Stimulated activated CD8-positive, alpha-beta memory T cell treated with anti-CD3 and anti-CD28 coated beads, Interleukin-2, amount 100 ng/mL, for 1 hour (primary cell): ENCODE results near the gene EGFL8.
"Not testable (repeated sequence)": the region's sequence is repeated elsewhere in the genome, so short reads cannot be mapped to it uniquely, and the experiment has no call there.

ENCODE experiments used
- DNase-seq, 2 donors: peaks; one replicate each; pipeline ENCODE4 v3.0.0-alpha.2; 2020; ENCODE audit warnings: low read depth in 2 of 2

Gene EGFL8

GRCh38 chr6:32183483-32184083 is 19.2 kb downstream of the EGFL8 start:
- DNase-seq: no peak

- no peak for DNase-seq
Measured at GRCh38 chr6:32184084-32184640, 19.8 kb downstream of the EGFL8 start, which contains the start of gene AGER. Gene AGER (minus strand): TSS chr6:32184253. CDS start chr6:32184222, 31 bp downstream.

- peak in 1 of 2 donors; percentile 37 for DNase-seq
Measured at GRCh38 chr6:32185681-32186131, 21.3 kb downstream of the EGFL8 start.

- DNase-seq: not testable (repeated sequence)
Measured at GRCh38 chr6:32186151-32186840, 21.9 kb downstream of the EGFL8 start.

GRCh38 chr6:32187009-32187709 is 22.8 kb downstream of the EGFL8 start:
- DNase-seq: no peak

- DNase-seq: not testable (repeated sequence)
Measured at GRCh38 chr6:32187725-32188380, 23.5 kb downstream of the EGFL8 start.

- DNase-seq: no peak
Measured at GRCh38 chr6:32188381-32189068, 24.1 kb downstream of the EGFL8 start.

- no peak for DNase-seq
Measured at GRCh38 chr6:32189069-32189741, 24.8 kb downstream of the EGFL8 start.

- no peak for DNase-seq
Measured at GRCh38 chr6:32189742-32190053, 25.3 kb downstream of the EGFL8 start.

- peak; percentile 54 to 80 for DNase-seq
Measured at GRCh38 chr6:32190054-32190851, 25.9 kb downstream of the EGFL8 start, which contains the start of gene PBX2. Gene PBX2 (minus strand): TSS chr6:32190202. CDS start chr6:32189915, 287 bp downstream.

- DNase-seq: no peak
Measured at GRCh38 chr6:32190911-32191677, 26.7 kb downstream of the EGFL8 start.

GRCh38 chr6:32191696-32192607 is 27.6 kb downstream of the EGFL8 start:
- no peak for DNase-seq

GRCh38 chr6:32192608-32193039 is 28.2 kb downstream of the EGFL8 start, which contains the start of gene GPSM3:
Gene GPSM3 (minus strand): TSS chr6:32192643. CDS start chr6:32192513, 130 bp downstream.
- DNase-seq: peak in 1 of 2 donors; percentile 33

GRCh38 chr6:32193096-32193495 is 28.7 kb downstream of the EGFL8 start:
- DNase-seq: not testable (repeated sequence)

- DNase-seq: no peak
Measured at GRCh38 chr6:32194388-32194787, 30.0 kb downstream of the EGFL8 start.

GRCh38 chr6:32194825-32195651 is 30.6 kb downstream of the EGFL8 start:
- DNase-seq: no peak

- DNase-seq: peak; percentile 100
Measured at GRCh38 chr6:32195652-32195901, 31.2 kb downstream of the EGFL8 start.
